UCSD-AML1 (cell line): Measurements from ENCODE around the gene GPRC5B.
A peak's percentile ranks its signal among the peaks of the same experiment; 100 is the strongest.

ENCODE experiments used
- DNase-seq: peaks from one replicate; lab custom pipeline; 2025; ENCODE audit not compliant: unreplicated experiment; lab: John Stamatoyannopoulos, UW

GPRC5B gene

GRCh38 chr16:19898166-19898565 is 13.5 kb upstream of the GPRC5B start:
- no peak for DNase-seq

- DNase-seq = no peak
Measured at GRCh38 chr16:19896951-19897350, 12.3 kb upstream of the GPRC5B start.

DNA sequence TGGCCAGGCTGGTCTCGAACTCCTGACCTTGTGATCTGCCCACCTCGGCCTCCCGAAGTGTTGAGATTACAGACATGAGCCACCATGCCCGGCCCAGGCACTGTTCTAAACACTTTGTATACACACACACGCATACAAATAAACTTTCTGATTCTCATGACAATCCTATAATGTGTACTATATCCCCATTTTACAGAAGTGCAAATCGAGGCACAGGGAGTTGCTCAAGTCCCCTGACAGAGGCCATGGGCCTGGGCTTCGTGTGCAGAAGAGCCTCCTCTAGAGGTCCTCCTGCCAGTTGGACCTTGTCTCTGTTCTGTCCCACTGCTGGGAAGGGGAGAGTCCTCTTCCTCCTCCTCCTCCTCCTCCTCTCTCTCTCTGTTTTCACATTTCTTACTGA is 9.9 kb upstream of the GPRC5B start:
- no peak for DNase-seq

DNA sequence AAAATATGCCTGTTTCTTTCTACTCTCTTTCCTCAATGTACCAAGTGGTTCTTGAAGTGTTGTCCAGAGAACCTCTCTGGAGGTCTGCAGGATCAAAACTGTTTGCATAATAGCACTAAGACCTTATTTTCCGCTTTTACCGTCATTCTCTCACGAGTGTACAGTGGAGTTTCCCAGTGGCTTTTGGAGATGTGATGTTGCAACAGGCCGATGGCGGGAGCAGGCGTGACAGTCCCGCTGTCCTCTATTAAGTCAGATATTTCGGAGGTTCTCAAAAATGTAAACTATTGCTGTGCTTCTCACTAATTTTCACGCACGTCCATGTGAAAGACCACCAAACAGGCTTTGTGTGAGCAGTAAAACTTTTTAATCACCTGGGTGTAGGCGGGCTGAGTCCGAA is 8.3 kb upstream of the GPRC5B start:
- no peak for DNase-seq

GRCh38 chr16:19890901-19891300 is 6.3 kb upstream of the GPRC5B start:
- no peak for DNase-seq

GRCh38 chr16:19888834-19889233 is 4.2 kb upstream of the GPRC5B start:
- DNase-seq = no peak

GRCh38 chr16:19886073-19886941 is 1.7 kb upstream of the GPRC5B start:
- peak; percentile 78 for DNase-seq

DNA sequence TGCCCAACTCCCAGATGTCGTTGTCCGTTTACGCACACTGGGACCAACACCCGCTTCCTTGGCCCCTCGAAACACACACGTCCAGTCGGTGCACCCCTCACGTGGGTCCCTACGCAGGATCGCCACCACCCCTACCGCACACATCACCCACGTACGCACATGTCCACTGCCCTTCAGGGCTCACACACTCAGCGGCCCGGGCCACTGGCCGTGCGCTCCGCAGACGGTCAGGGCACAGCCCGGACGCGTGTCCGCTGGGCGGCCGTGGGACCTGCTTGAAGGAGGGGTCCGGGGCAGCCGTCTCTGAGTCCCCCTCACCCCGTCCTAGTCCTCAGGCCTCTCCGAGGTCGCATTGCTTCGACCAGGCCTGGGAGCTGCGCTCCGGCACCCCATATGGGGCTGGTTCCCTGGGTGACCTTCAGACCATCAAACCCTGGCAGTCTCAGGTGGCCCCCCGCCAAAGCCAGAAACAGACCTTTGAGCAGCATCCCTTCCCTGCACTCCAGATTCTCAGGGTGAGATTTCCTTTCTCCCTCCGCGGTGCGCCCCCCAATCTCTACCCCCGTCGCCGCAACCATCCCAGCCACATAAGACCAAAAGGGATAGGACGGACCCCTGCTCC is 914 bp upstream of the GPRC5B start:
- no peak for DNase-seq

DNA sequence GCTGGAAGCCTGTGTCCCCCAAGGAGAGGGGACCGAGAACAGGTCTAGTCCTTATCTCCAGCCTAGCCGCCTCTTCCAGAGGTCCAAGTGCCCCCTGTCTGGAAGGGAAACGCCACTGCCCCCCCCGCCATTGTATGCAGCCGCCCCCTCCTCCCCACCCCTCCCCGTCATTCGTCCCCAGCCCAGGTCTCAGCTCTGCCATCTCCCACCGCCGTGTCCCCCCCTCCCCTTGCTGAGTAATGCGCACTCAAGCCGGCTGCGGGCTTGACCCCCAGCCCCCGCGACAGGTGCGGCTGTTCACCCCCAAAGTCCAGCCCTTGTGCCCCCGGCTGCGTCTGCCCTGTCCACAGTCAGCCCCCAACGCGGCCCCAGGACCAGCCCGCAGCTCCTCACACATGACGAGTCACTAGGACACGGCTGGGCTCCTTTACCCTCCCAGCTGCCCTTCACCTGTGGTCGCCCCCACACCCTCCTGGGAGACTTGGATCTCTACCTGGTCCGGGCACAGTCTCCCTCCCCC is 622 bp downstream of the GPRC5B start:
- DNase-seq = no peak

- DNase-seq = no peak
Measured at GRCh38 chr16:19883296-19883965, 1.2 kb downstream of the GPRC5B start.

DNA sequence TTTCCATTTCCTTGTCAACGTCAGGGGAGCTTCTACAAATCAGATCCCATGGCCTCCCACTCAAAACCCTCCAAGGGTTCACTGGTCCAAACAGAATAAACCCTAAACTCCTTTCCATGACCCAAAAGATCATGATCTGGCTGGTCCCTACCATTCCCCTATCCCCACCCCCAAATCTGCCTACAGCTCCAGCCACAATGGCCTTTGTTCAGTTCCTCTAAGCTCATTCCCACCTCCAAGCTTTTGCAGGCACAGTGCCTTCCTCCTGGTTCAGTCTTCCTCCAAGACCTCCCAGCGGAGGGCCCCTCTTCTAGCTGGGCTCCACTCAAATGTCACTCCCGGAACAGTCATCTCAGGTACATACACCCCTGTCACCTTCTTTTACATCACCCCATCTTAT is 2.0 kb downstream of the GPRC5B start:
- no peak for DNase-seq

DNA sequence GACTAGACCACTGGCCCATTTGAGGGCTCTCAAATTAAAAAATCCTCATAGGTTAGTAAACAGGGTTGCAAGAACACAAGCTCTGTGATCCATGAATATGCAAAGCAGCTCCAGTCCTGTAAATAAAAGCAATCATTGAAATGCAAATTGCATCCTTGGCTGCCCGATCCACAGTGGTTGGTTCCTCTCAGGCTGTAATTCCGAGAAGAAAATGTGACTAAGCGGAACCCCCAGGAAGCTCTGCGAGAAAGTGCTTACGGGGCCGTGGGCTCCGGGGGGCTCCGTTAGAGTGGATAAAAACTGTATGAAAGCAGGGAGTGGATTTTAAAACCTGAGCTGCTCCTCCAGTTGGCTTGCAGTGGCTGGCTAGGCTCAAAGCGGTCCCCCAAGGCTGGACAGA is 2.5 kb downstream of the GPRC5B start:
- DNase-seq = no peak

- no peak for DNase-seq
Measured at GRCh38 chr16:19881783-19882182, 2.9 kb downstream of the GPRC5B start.

DNA sequence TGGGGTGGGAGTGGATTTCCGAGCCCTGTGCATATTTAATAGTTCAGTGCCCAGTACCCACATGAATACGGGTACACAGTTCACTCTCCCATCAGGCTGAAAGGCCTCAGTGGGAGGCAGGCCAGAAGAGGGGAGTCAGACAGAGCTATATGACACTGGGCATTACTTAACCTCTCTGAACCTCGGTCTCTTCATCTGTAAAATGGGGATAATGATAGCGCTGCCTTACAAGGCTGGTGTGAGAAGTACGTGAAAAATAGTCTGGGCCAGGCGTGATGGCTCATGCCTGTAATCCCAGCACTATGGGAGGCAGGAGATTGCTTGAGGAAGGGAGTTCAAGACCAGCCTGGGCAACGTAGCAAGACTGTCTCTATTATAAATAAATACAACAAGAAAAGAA is 3.6 kb downstream of the GPRC5B start:
- DNase-seq = no peak

DNA sequence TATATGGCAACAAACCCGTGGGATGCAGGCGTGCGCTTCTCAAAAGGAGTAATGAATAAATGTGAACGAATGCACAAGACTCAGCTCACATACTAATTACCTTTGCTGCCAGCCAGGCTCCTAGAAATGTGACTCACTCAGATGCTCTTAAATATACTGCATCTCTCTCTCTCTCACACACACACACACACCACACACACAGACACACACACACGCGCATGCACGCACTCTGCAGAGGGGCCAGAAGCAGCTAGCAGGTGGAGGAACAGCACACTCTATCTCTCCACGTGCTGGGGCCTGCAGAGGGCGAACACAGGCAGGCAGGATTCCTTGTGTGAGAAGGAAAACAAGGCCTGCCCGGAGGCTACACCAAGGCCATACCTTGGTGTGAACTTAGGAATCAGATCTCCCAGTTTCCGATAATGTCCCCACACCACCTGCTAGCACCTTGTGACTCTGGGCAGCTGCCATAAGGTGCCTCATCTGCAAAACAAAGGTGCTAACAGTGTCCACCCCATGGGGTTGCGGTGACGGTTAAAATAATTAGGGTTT is 5.3 kb downstream of the GPRC5B start:
- DNase-seq = no peak

GRCh38 chr16:19878757-19879156 is 5.9 kb downstream of the GPRC5B start:
- DNase-seq = no peak

GRCh38 chr16:19876501-19877059 is 8.1 kb downstream of the GPRC5B start:
- no peak for DNase-seq

DNA sequence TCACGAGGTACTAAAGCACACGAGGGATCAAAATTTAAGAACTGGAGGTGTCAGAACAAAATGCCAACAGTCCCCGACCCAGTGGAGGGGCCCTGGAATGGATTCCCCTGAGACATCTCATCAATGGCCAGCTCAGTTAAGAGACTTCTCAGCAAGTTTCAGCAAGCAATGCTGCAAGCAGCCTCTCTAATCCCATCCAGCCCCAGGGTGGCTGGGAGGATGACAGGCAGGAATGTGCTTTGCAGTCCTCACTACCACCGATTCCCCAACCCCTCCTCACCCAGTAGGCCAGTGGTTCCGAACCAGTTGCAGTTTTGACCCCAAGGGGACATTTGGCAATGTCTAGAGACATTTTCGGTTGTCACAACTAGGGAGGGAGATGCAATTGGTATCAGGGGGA is 8.7 kb downstream of the GPRC5B start:
- DNase-seq = no peak

DNA sequence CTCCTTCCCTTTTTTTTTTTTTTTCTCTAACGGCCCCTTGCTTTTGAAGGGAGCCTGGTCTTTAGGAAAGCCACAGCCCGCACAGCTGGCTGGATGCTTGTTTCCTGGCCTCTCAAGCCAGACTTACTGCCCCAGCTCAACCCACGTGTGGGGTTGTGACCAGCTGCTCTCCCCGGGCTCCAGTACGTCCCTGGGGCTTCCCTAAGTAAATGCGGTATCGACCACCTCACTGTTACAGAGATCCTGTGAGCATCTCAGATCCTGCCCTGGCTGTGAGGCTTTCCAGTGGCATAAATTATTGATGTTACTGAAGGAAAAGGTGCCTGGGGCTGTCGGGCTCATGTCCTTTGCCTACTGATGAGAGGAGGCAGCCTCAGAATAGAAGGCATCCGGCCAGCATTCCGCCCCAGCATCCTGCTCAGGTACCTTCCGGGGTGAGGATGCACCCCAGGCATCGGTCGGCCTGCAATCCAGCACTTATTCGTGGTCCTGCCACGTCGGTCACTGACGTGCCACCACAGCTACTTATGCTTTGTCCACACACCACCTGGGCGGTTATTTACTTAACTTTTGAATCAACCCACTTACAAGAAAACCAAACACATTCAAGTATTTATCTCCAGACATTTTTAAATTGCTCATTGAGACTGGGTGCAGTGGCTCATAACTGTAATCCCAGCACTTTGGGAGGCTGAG is 9.6 kb downstream of the GPRC5B start:
- DNase-seq = peak; percentile 28

- no peak for DNase-seq
Measured at GRCh38 chr16:19874026-19874425, 10.6 kb downstream of the GPRC5B start.

GRCh38 chr16:19872935-19873334 is 11.7 kb downstream of the GPRC5B start:
- no peak for DNase-seq
